ENCODE results near the gene KDM6A. TPM values are rescaled to one million over a fixed set of nuclear protein-coding genes. Genes with fewer than 3 reads are reported as not detected.
A peak's percentile ranks its signal among the peaks of the same experiment; 100 is the strongest.
"Not testable (repeated sequence)": the region's sequence is repeated elsewhere in the genome, so short reads cannot be mapped to it uniquely, and the experiment has no call there.

The KDM6A gene
- total RNA-seq, 4 donors from 2014 or later = 35.0 to 69.5 (median 48.1) TPM

DNA sequence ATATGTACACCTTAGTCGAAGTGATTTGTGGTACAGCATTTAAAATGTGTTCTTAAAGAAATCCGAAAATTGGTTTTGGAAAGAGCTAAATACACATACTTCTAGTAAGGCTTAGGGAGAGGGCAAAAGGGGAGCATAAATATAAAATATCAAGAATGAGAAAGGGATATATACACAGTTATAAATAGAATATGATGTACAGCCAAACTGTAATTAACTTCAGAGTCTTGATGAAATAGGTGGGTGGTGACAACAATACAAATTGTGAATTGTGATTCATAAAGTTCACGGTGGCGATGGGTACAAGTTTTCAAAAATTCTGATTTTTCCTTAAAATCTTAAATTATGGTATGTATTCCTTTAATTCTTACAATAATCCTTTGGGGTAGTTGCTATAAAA, 62.2 kb downstream of the KDM6A start:
- no peak overlapping the region for H3K27ac ChIP-seq
- WGBS, 2 donors = 94 to 96% methylated on average over 4 of the region's 4 CpGs
- H3K9me3 ChIP-seq = no peaks in the 10 kb centered on the region
- no peak overlapping the region for H3K4me3 ChIP-seq (replicated peaks in 1 of 3)
- no peak for DNase-seq
- no peaks in the 10 kb centered on the region for H3K27me3 ChIP-seq
- H3K4me1 ChIP-seq = peaks cover 12 to 22% of the 10 kb centered on the region in 2 donors
- H3K36me3 ChIP-seq = no peaks in the 10 kb centered on the region
- intact Hi-C loops (cut with DNase I) = no loop called here
- no peak for TF ChIP-seq POLR2A (IDR thresholded peaks at IDR 0.05)
- TF ChIP-seq CTCF (IDR thresholded peaks at IDR 0.05) = no peak

- Histone ChIP-seq H3K4me3 (replicated peaks in 1 of 3) (no peak overlapping the region), H3K9me3 (no peaks in the 10 kb centered on the region), H3K36me3 (no peaks in the 10 kb centered on the region), H3K27me3 (no peaks in the 10 kb centered on the region), H3K4me1 (peaks cover 12 to 22% of the 10 kb centered on the region in 2 donors), H3K27ac (no peak overlapping the region)
- no peak for DNase-seq
- intact Hi-C loops (cut with DNase I) = no loop called here
- 94 to 98% methylated on average over 2 to 4 of the region's 5 CpGs for WGBS, 2 donors
- no peak for TF ChIP-seq POLR2A (IDR thresholded peaks at IDR 0.05)
- no peak for TF ChIP-seq CTCF (IDR thresholded peaks at IDR 0.05)
Measured at GRCh38 chrX:44935640-44936039, 62.7 kb downstream of the KDM6A start.

DNA sequence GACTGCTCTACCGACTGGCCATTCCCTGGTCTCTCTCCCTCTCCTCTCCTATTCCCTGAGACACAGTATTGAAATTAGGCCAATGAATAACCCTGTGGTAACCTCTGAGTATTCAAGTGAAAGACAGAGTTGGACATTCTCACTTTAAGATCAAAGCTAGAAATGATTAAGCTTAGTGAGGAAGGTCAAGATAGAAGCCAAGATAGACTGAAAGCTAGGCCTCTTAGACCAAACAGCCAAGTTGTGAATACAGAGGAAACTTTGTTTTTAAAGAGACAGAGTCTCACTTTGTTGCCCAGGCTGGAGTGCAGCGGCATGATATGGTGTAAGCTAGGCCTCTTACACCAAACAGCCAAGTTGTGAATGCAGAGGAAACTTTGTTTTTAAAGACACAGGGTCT, 64.6 kb downstream of the KDM6A start:
- Histone ChIP-seq H3K9me3 (no peaks in the 10 kb centered on the region), H3K27me3 (no peaks in the 10 kb centered on the region), H3K4me3 (replicated peaks in 1 of 3) (no peak overlapping the region), H3K4me1 (peaks cover 12 to 22% of the 10 kb centered on the region in 2 donors), H3K36me3 (no peaks in the 10 kb centered on the region), H3K27ac (no peak overlapping the region)
- intact Hi-C loops (cut with DNase I) = no loop called here
- TF ChIP-seq POLR2A (IDR thresholded peaks at IDR 0.05) (no peak), CTCF (IDR thresholded peaks at IDR 0.05) (no peak)
- no peak for DNase-seq
- 40 to 64% methylated on average over 2 of the region's 2 CpGs for WGBS, 2 donors

GRCh38 chrX:44938111-44938510, 65.1 kb downstream of the KDM6A start:
- intact Hi-C loops (cut with DNase I) = no loop called here
- H3K4me3 ChIP-seq (replicated peaks in 1 of 3) = no peak overlapping the region
- no peak overlapping the region for H3K27ac ChIP-seq
- no peaks in the 10 kb centered on the region for H3K36me3 ChIP-seq
- peaks cover 12 to 22% of the 10 kb centered on the region in 2 donors for H3K4me1 ChIP-seq
- no peaks in the 10 kb centered on the region for H3K27me3 ChIP-seq
- peak in 1 of 2 donors; percentile 15 for DNase-seq
- TF ChIP-seq CTCF (IDR thresholded peaks at IDR 0.05) = no peak
- no peak for TF ChIP-seq POLR2A (IDR thresholded peaks at IDR 0.05)
- no peaks in the 10 kb centered on the region for H3K9me3 ChIP-seq
- 35 to 39% methylated on average over 4 of the region's 4 CpGs for WGBS, 2 donors

DNA sequence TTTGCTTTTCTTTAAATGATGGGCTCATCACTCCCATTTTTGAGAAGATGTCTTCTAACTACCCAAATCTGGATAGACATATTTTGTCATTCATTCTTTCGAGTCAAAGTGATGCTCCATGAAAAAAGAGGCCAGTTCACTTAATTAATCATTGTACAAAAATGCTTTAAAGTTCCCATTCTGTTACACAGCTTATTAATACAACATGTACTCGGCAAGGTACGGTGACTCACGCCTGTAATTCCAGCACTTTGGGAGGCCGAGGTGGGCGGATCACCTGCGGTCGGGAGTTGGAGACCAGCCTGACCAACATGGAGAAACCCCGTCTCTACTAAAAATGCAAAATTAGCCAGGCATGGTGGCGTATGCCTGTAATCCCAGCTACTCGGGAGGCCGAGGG, 67.6 kb downstream of the KDM6A start:
- H3K9me3 ChIP-seq; H3K27ac ChIP-seq; H3K27me3 ChIP-seq; H3K4me3 ChIP-seq (replicated peaks in 1 of 3); DNase-seq; intact Hi-C loops (cut with DNase I); H3K36me3 ChIP-seq: not testable (repeated sequence)
- 94 to 95% methylated on average over 12 of the region's 12 CpGs for whole genome bisulfite sequencing, 2 donors
- H3K4me1 ChIP-seq = peaks cover 12 to 22% of the 10 kb centered on the region in 2 donors

GRCh38 chrX:44943007-44943406, 70.0 kb downstream of the KDM6A start:
- intact Hi-C loops (cut with DNase I) = no loop called here
- Histone ChIP-seq H3K27ac (no peak overlapping the region), H3K27me3 (no peaks in the 10 kb centered on the region), H3K4me3 (replicated peaks in 1 of 3) (no peak overlapping the region), H3K36me3 (no peaks in the 10 kb centered on the region), H3K9me3 (no peaks in the 10 kb centered on the region), H3K4me1 (peaks cover 3 to 10% of the 10 kb centered on the region in 2 donors)
- no peak for TF ChIP-seq POLR2A (IDR thresholded peaks at IDR 0.05)
- no peak for TF ChIP-seq CTCF (IDR thresholded peaks at IDR 0.05)
- no peak for DNase-seq
- WGBS, 2 donors = 95 to 99% methylated on average over 3 of the region's 3 CpGs

Measured in thyroid gland (tissue), 4 donors.